Measurements from ENCODE around the gene PGAM1. TPM values are rescaled to one million over a fixed set of nuclear protein-coding genes. Genes with fewer than 3 reads are reported as not detected.

The PGAM1 gene
- polyA plus RNA-seq, 1 of the 3 experiments (the other 2 are of a cell fraction), result 398 TPM

GRCh38 chr10:97384156-97384555 is 41.8 kb upstream of the PGAM1 start:
- Histone ChIP-seq H3K79me2 (ENCODE audit: insufficient read depth) (no peaks in the 10 kb centered on the region), H3K27ac (ENCODE audit: low read depth in 2 of 2, low read length in 1 of 2) (no peak overlapping the region), H3K9me2 (no peaks in the 10 kb centered on the region), H3K4me2 (no peak overlapping the region), H3K4me1 (ENCODE audit: control insufficient read depth in 1 of 2, insufficient read depth in 2 of 2, low read depth in 1 of 2, low read length in 1 of 2) (no peaks in the 10 kb centered on the region), H2AFZ (ENCODE audit: low read depth) (no peak overlapping the region), H3K27me3 (ENCODE audit: insufficient read depth) (no peaks in the 10 kb centered on the region), H3K36me3 (replicated peaks in 1 of 2; ENCODE audit: control insufficient read depth in 1 of 2, insufficient read depth in 2 of 2, low read length in 1 of 2) (peaks cover 22 to 65% of the 10 kb centered on the region in 2 experiments), H3K9ac (no peak overlapping the region), H3F3A (replicated peaks; ENCODE audit: insufficient read depth) (no peaks in the 10 kb centered on the region), H3K4me3 (ENCODE audit: low read depth in 2 of 2, low read length in 1 of 2) (no peak overlapping the region), H3K9me3 (no peaks in the 10 kb centered on the region), H4K20me1 (ENCODE audit: insufficient read depth) (no peaks in the 10 kb centered on the region)
- no peak for DNase-seq
- TF ChIP-seq FOXJ3 (CRISPR knock-in tag; IDR thresholded peaks at IDR 0.05), result no peak
- TF ChIP-seq JUND (IDR thresholded peaks at IDR 0.05), result no peak
- no peak for TF ChIP-seq TEAD4 (IDR thresholded peaks at IDR 0.05; ENCODE audit: borderline replicate concordance, insufficient read depth)
- no peak for TF ChIP-seq FOXM1 (IDR thresholded peaks at IDR 0.05; ENCODE audit: low read depth)
- CTCF ChIA-PET, result no interaction called here
- WGBS (ENCODE audit: low lambda C conversion rate), result 92% methylated on average over 2 of the region's 5 CpGs
- POLR2A ChIA-PET, result no interaction called here

- no peak overlapping the region for H3K9ac ChIP-seq
- H3K4me1 ChIP-seq (ENCODE audit: control insufficient read depth in 1 of 2, insufficient read depth in 2 of 2, low read depth in 1 of 2, low read length in 1 of 2), result no peaks in the 10 kb centered on the region
- no peaks in the 10 kb centered on the region for H4K20me1 ChIP-seq (ENCODE audit: insufficient read depth)
- H3K4me2 ChIP-seq, result no peak overlapping the region
- 83% methylated on average over 2 of the region's 6 CpGs for WGBS (ENCODE audit: low lambda C conversion rate)
- no peaks in the 10 kb centered on the region for H3K79me2 ChIP-seq (ENCODE audit: insufficient read depth)
- no peak overlapping the region for H2AFZ ChIP-seq (ENCODE audit: low read depth)
- TF ChIP-seq EP300 (IDR thresholded peaks at IDR 0.05; ENCODE audit: borderline replicate concordance in 1 of 2, low read depth in 1 of 2, low read length in 1 of 2) (no peak), GATA2 (CRISPR knock-in tag; IDR thresholded peaks at IDR 0.05) (no peak), GABPA (IDR thresholded peaks at IDR 0.05; ENCODE audit: low read depth) (no peak), PBX3 (IDR thresholded peaks at IDR 0.05) (no peak), EZH2phosphoT487 (IDR thresholded peaks at IDR 0.05; ENCODE audit: borderline replicate concordance, low read depth) (no peak), YY1 (IDR thresholded peaks at IDR 0.05; ENCODE audit: low read depth) (no peak), FOXJ3 (CRISPR knock-in tag; IDR thresholded peaks at IDR 0.05) (no peak), FOXM1 (IDR thresholded peaks at IDR 0.05; ENCODE audit: low read depth) (no peak), MXI1 (IDR thresholded peaks at IDR 0.05; ENCODE audit: low read depth, low read length) (no peak), TCF12 (IDR thresholded peaks at IDR 0.05) (no peak)
- H3F3A ChIP-seq (replicated peaks; ENCODE audit: insufficient read depth), result no peaks in the 10 kb centered on the region
- CTCF ChIA-PET, result no interaction called here
- H3K9me3 ChIP-seq, result no peaks in the 10 kb centered on the region
- peaks cover 25 to 60% of the 10 kb centered on the region in 2 experiments for H3K36me3 ChIP-seq (replicated peaks in 1 of 2; ENCODE audit: control insufficient read depth in 1 of 2, insufficient read depth in 2 of 2, low read length in 1 of 2)
- no peak for DNase-seq
- H3K27ac ChIP-seq (ENCODE audit: low read depth in 2 of 2, low read length in 1 of 2), result no peak overlapping the region
- H3K27me3 ChIP-seq (ENCODE audit: insufficient read depth), result no peaks in the 10 kb centered on the region
- POLR2A ChIA-PET, result interaction anchor here (0.7 kb wide), 1 partner anchor 12 kb away, joined by 5 read pairs; no protein-coding TSS in a partner anchor
- H3K4me3 ChIP-seq (ENCODE audit: low read depth in 2 of 2, low read length in 1 of 2), result no peak overlapping the region
- no peaks in the 10 kb centered on the region for H3K9me2 ChIP-seq
Observed at GRCh38 chr10:97384641-97385040, 41.4 kb upstream of the PGAM1 start.

GRCh38 chr10:97385565-97385964 is 40.4 kb upstream of the PGAM1 start:
- 94% methylated on average over 2 of the region's 7 CpGs for WGBS (ENCODE audit: low lambda C conversion rate)
- Histone ChIP-seq H3K4me2 (no peak overlapping the region), H3K36me3 (replicated peaks in 1 of 2; ENCODE audit: control insufficient read depth in 1 of 2, insufficient read depth in 2 of 2, low read length in 1 of 2) (peaks cover 32 to 61% of the 10 kb centered on the region in 2 experiments), H3K9ac (no peak overlapping the region), H3F3A (replicated peaks; ENCODE audit: insufficient read depth) (no peaks in the 10 kb centered on the region), H4K20me1 (ENCODE audit: insufficient read depth) (no peaks in the 10 kb centered on the region), H3K4me3 (ENCODE audit: low read depth in 2 of 2, low read length in 1 of 2) (no peak overlapping the region), H3K27me3 (ENCODE audit: insufficient read depth) (no peaks in the 10 kb centered on the region), H3K9me3 (no peaks in the 10 kb centered on the region), H3K79me2 (ENCODE audit: insufficient read depth) (no peaks in the 10 kb centered on the region), H3K27ac (ENCODE audit: low read depth in 2 of 2, low read length in 1 of 2) (no peak overlapping the region), H2AFZ (ENCODE audit: low read depth) (no peak overlapping the region), H3K4me1 (ENCODE audit: control insufficient read depth in 1 of 2, insufficient read depth in 2 of 2, low read depth in 1 of 2, low read length in 1 of 2) (no peaks in the 10 kb centered on the region), H3K9me2 (no peaks in the 10 kb centered on the region)
- ChIA-PET CTCF (no interaction called here), POLR2A (no interaction called here)
- DNase-seq, result no peak
- TF ChIP-seq MXI1 (IDR thresholded peaks at IDR 0.05; ENCODE audit: low read depth, low read length) (no peak), RAD21 (IDR thresholded peaks at IDR 0.05; ENCODE audit: low read length) (no peak), USF1 (IDR thresholded peaks at IDR 0.05; ENCODE audit: borderline replicate concordance, low read depth) (no peak), ZBTB33 (IDR thresholded peaks at IDR 0.05; ENCODE audit: borderline replicate concordance, low read depth) (no peak), PBX3 (IDR thresholded peaks at IDR 0.05) (no peak), EP300 (IDR thresholded peaks at IDR 0.05; ENCODE audit: borderline replicate concordance in 1 of 2, low read depth in 1 of 2, low read length in 1 of 2) (no peak), TAF1 (IDR thresholded peaks at IDR 0.05; ENCODE audit: borderline replicate concordance, low read depth, low read length) (no peak), TCF12 (IDR thresholded peaks at IDR 0.05) (no peak), FOXM1 (IDR thresholded peaks at IDR 0.05; ENCODE audit: low read depth) (no peak)

Data from SK-N-SH (cell line).